ENCODE data around the gene BLCAP.
"Not testable (repeated sequence)": the region's sequence is repeated elsewhere in the genome, so short reads cannot be mapped to it uniquely, and the experiment has no call there.

BLCAP gene

DNA sequence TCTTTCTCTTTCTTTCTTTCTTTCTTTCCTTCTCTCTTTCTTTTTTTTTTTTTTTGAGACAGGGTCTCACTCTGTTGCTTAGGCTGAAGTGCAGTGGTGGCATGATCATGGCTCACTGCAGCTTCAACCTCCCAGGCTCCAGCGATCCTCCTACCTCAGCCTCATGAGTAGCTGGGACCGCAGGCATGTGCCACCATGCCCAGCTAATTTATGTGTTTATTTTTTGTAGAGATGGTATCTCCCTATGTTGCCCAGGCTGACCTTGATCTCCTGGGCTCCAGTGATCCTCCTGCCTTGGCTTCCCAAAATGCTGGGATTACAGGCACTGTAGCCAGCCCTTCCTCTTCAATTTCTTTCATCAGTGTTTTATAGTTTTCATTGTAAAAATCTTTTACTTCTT, 24.0 kb upstream of the BLCAP start:
- not testable (repeated sequence) for H3K36me3 ChIP-seq (ENCODE audit: control insufficient read depth, insufficient read depth, low read length); H3K27me3 ChIP-seq (ENCODE audit: control insufficient read depth, insufficient read depth, low read length); H3K9ac ChIP-seq (ENCODE audit: low read length); H3K4me3 ChIP-seq (ENCODE audit: low read length); H3K4me1 ChIP-seq (ENCODE audit: control insufficient read depth, insufficient read depth, low read length); H3K9me3 ChIP-seq (ENCODE audit: control insufficient read depth, low read length)

- not testable (repeated sequence) for H3K9ac ChIP-seq (ENCODE audit: low read length); H3K4me3 ChIP-seq (ENCODE audit: low read length); H3K4me1 ChIP-seq (ENCODE audit: control insufficient read depth, insufficient read depth, low read length); H3K9me3 ChIP-seq (ENCODE audit: control insufficient read depth, low read length); H3K36me3 ChIP-seq (ENCODE audit: control insufficient read depth, insufficient read depth, low read length); H3K27me3 ChIP-seq (ENCODE audit: control insufficient read depth, insufficient read depth, low read length)
Observed at GRCh38 chr20:37550101-37550920, 22.6 kb upstream of the BLCAP start.

DNA sequence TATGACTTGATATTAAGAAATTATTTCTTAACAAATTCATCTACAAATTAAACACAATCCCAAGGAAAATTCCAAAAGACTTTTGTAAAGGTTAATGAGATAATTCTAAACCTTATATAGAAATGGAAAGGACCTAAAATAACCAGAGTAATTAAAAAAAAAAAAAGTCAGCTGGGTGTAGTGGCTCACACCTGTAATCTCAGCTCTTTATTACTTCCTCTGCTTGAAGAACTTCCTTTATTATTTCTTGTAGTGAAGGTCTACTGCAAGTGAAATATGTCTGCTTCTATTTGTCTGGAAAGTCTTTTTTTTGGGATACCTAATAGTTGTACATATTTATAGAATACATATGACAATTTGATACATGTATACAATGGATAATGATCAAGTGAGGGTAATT, 20.2 kb upstream of the BLCAP start:
- no peaks in the 10 kb centered on the region for H3K36me3 ChIP-seq (ENCODE audit: control insufficient read depth, insufficient read depth, low read length)
- no peaks in the 10 kb centered on the region for H3K4me1 ChIP-seq (ENCODE audit: control insufficient read depth, insufficient read depth, low read length)
- no peaks in the 10 kb centered on the region for H3K9me3 ChIP-seq (ENCODE audit: control insufficient read depth, low read length)
- H3K9ac ChIP-seq (ENCODE audit: low read length): no peak overlapping the region
- no peak overlapping the region for H3K4me3 ChIP-seq (ENCODE audit: low read length)
- no peaks in the 10 kb centered on the region for H3K27me3 ChIP-seq (ENCODE audit: control insufficient read depth, insufficient read depth, low read length)

- Histone ChIP-seq H3K9me3 (ENCODE audit: control insufficient read depth, low read length) (no peaks in the 10 kb centered on the region), H3K27me3 (ENCODE audit: control insufficient read depth, insufficient read depth, low read length) (no peaks in the 10 kb centered on the region), H3K4me3 (ENCODE audit: low read length) (no peak overlapping the region), H3K36me3 (ENCODE audit: control insufficient read depth, insufficient read depth, low read length) (no peaks in the 10 kb centered on the region), H3K4me1 (ENCODE audit: control insufficient read depth, insufficient read depth, low read length) (no peaks in the 10 kb centered on the region), H3K9ac (ENCODE audit: low read length) (no peak overlapping the region)
Observed at GRCh38 chr20:37545516-37545915, 17.8 kb upstream of the BLCAP start.

DNA sequence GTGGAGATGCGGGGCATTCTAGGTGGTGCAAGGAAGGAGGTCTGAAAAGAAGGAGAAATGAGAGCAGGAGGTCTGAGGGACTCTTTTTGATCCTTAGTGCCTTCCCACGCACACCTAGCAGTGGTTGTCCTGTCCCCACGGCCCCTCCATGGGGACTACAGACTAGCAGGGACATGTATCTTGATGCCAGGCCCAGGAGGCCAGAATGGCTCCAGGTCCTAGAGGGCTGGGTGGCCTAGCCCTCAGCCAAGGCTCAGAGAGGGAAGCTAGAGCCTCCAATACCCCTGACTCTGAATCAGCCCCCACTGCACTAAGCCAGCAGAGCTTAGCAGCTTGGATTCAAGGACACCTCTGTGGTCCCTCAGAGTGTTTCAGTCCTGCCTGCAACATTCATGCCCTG, 16.7 kb upstream of the BLCAP start:
- Histone ChIP-seq H3K9ac (ENCODE audit: low read length) (no peak overlapping the region), H3K4me1 (ENCODE audit: control insufficient read depth, insufficient read depth, low read length) (no peaks in the 10 kb centered on the region), H3K27me3 (ENCODE audit: control insufficient read depth, insufficient read depth, low read length) (no peaks in the 10 kb centered on the region), H3K4me3 (ENCODE audit: low read length) (no peak overlapping the region), H3K36me3 (ENCODE audit: control insufficient read depth, insufficient read depth, low read length) (no peaks in the 10 kb centered on the region), H3K9me3 (ENCODE audit: control insufficient read depth, low read length) (no peaks in the 10 kb centered on the region)

DNA sequence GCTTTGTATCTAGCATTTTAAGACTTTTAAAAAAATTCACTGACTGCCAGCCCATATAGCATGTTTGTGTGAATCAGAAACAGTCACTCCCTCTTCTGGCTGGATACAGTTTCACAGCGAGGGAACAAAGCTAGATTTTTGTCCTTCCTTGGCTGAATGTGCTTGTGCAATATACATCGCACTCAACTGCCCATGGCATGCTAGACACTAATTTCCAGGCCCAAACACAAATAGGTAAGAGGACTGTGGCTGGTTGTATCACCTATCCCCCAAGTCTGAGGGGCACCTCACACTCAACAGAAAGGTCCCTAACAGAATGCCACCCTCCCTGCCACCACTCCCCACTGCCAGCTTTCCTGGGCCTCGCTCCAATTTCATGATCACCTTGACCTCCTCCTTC, 16.2 kb upstream of the BLCAP start:
- Histone ChIP-seq H3K27me3 (ENCODE audit: control insufficient read depth, insufficient read depth, low read length) (no peaks in the 10 kb centered on the region), H3K9ac (ENCODE audit: low read length) (no peak overlapping the region), H3K36me3 (ENCODE audit: control insufficient read depth, insufficient read depth, low read length) (no peaks in the 10 kb centered on the region), H3K9me3 (ENCODE audit: control insufficient read depth, low read length) (no peaks in the 10 kb centered on the region), H3K4me1 (ENCODE audit: control insufficient read depth, insufficient read depth, low read length) (no peaks in the 10 kb centered on the region), H3K4me3 (ENCODE audit: low read length) (no peak overlapping the region)

DNA sequence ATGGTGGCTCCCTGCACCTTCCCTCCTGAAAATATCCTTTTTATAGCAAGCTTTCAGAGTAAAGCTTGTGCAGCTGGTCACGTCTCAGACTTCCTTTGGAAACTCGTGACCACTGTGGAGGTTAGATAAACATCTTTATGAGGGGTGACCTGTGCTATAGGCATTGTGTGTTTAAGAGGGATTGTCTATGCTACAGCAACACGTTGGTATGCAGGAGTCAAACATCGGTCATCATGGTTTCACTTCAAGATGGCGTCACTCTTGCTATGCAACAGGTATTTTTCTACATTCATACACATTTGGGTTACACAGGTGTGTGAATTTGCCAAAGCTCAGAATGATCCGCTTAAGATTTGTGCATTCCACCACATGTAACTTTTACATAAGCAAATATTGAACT, 14.6 kb upstream of the BLCAP start:
- no peaks in the 10 kb centered on the region for H3K36me3 ChIP-seq (ENCODE audit: control insufficient read depth, insufficient read depth, low read length)
- H3K4me1 ChIP-seq (ENCODE audit: control insufficient read depth, insufficient read depth, low read length): no peaks in the 10 kb centered on the region
- H3K9ac ChIP-seq (ENCODE audit: low read length): no peak overlapping the region
- no peak overlapping the region for H3K4me3 ChIP-seq (ENCODE audit: low read length)
- no peaks in the 10 kb centered on the region for H3K27me3 ChIP-seq (ENCODE audit: control insufficient read depth, insufficient read depth, low read length)
- H3K9me3 ChIP-seq (ENCODE audit: control insufficient read depth, low read length): no peaks in the 10 kb centered on the region

DNA sequence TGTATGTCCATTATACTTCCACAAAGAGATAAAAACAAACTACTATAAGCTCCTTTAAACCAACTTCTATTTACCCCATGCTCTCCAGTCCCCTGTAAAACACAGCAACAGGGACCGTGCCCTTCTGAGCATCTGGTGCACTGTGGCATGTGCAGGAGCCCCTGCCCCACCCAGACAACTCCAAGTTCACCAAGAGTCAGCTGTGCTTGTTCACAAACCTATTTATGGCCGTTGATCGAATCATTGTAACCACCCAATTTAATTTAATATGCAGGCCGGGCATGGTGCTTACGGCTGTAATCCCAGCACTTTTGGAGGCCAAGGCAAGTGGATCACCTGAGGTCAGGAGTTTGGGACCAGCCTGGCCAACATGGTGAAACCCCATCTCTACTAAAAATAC, 13.7 kb upstream of the BLCAP start:
- no peaks in the 10 kb centered on the region for H3K9me3 ChIP-seq (ENCODE audit: control insufficient read depth, low read length)
- no peak overlapping the region for H3K9ac ChIP-seq (ENCODE audit: low read length)
- no peak overlapping the region for H3K4me3 ChIP-seq (ENCODE audit: low read length)
- H3K27me3 ChIP-seq (ENCODE audit: control insufficient read depth, insufficient read depth, low read length): no peaks in the 10 kb centered on the region
- H3K36me3 ChIP-seq (ENCODE audit: control insufficient read depth, insufficient read depth, low read length): no peaks in the 10 kb centered on the region
- H3K4me1 ChIP-seq (ENCODE audit: control insufficient read depth, insufficient read depth, low read length): no peaks in the 10 kb centered on the region

DNA sequence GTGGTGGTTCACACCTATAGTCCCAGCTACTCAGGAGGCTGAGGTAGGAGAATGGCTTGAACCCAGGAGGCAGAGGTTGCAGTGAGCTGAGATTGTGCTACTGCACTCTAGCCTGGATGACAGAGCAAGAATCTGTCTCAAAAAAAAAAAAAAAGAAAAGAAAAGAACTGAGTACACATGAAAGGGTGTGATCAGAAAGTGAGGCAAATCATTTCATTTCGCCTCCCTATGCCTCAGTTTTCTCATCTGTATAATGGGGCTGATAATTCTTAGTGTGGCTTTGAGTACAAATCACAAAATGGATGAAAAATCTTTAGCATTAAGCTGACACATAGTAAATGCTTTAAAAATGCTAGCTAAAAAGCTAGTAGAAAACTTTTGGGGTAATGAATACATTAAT, 13.2 kb upstream of the BLCAP start:
- H3K9ac ChIP-seq (ENCODE audit: low read length); H3K4me1 ChIP-seq (ENCODE audit: control insufficient read depth, insufficient read depth, low read length); H3K4me3 ChIP-seq (ENCODE audit: low read length); H3K36me3 ChIP-seq (ENCODE audit: control insufficient read depth, insufficient read depth, low read length); H3K9me3 ChIP-seq (ENCODE audit: control insufficient read depth, low read length); H3K27me3 ChIP-seq (ENCODE audit: control insufficient read depth, insufficient read depth, low read length): not testable (repeated sequence)

GRCh38 chr20:37540001-37540400, 12.3 kb upstream of the BLCAP start:
- Histone ChIP-seq H3K9me3 (ENCODE audit: control insufficient read depth, low read length) (no peaks in the 10 kb centered on the region), H3K4me3 (ENCODE audit: low read length) (no peak overlapping the region), H3K4me1 (ENCODE audit: control insufficient read depth, insufficient read depth, low read length) (no peaks in the 10 kb centered on the region), H3K27me3 (ENCODE audit: control insufficient read depth, insufficient read depth, low read length) (no peaks in the 10 kb centered on the region), H3K9ac (ENCODE audit: low read length) (no peak overlapping the region), H3K36me3 (ENCODE audit: control insufficient read depth, insufficient read depth, low read length) (no peaks in the 10 kb centered on the region)

DNA sequence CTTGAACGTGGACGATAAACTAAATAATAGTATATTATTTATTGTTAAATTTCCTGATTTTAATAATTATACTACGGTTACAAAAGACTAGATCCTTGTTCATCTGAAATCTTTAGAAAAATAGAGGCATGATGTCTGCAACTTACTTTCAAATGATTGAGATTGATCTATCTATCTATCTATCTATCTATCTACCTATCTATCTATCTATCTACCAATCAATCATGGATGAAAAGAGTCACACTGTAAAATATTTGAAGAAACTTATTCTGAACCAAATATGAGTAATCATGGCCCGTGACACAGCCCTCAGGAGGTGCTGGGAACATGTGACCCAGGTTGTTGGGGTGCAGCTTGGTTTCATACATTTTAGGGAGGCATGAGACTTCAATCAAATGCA, 11.7 kb upstream of the BLCAP start:
- H3K36me3 ChIP-seq (ENCODE audit: control insufficient read depth, insufficient read depth, low read length): no peaks in the 10 kb centered on the region
- H3K4me1 ChIP-seq (ENCODE audit: control insufficient read depth, insufficient read depth, low read length): no peaks in the 10 kb centered on the region
- H3K27me3 ChIP-seq (ENCODE audit: control insufficient read depth, insufficient read depth, low read length): no peaks in the 10 kb centered on the region
- no peak overlapping the region for H3K9ac ChIP-seq (ENCODE audit: low read length)
- no peak overlapping the region for H3K4me3 ChIP-seq (ENCODE audit: low read length)
- H3K9me3 ChIP-seq (ENCODE audit: control insufficient read depth, low read length): no peaks in the 10 kb centered on the region

GRCh38 chr20:37538003-37538402, 10.3 kb upstream of the BLCAP start:
- Histone ChIP-seq H3K27me3 (ENCODE audit: control insufficient read depth, insufficient read depth, low read length) (no peaks in the 10 kb centered on the region), H3K9ac (ENCODE audit: low read length) (no peak overlapping the region), H3K4me1 (ENCODE audit: control insufficient read depth, insufficient read depth, low read length) (no peaks in the 10 kb centered on the region), H3K36me3 (ENCODE audit: control insufficient read depth, insufficient read depth, low read length) (no peaks in the 10 kb centered on the region), H3K9me3 (ENCODE audit: control insufficient read depth, low read length) (no peaks in the 10 kb centered on the region), H3K4me3 (ENCODE audit: low read length) (no peak overlapping the region)

DNA sequence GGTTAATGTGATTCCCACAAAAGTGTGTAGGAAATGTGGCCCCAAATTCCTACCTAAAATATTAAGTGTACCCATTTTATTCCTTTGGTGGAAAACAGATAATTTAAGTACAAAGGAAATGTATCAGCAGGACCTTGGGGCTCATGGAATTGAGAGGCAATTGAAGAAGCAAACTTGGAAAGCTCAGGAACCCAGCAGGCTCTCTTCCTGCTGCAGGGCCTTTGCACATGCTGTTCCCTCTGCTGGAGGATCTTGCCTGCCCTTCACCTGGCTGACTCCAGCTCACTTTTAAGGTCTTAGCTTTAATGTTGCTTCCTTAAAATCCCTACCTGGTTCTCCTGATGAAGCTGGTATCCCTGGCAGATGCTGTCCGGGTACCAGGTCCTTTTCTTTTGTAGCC, 9.8 kb upstream of the BLCAP start:
- H3K4me1 ChIP-seq (ENCODE audit: control insufficient read depth, insufficient read depth, low read length): no peaks in the 10 kb centered on the region

More for the DNA sequence above, 9.8 kb upstream of the BLCAP start:
- Histone ChIP-seq H3K36me3 (ENCODE audit: control insufficient read depth, insufficient read depth, low read length) (no peaks in the 10 kb centered on the region), H3K27me3 (ENCODE audit: control insufficient read depth, insufficient read depth, low read length) (no peaks in the 10 kb centered on the region), H3K9ac (ENCODE audit: low read length) (no peak overlapping the region), H3K4me3 (ENCODE audit: low read length) (no peak overlapping the region), H3K9me3 (ENCODE audit: control insufficient read depth, low read length) (no peaks in the 10 kb centered on the region)
